ENCODE results near the gene SNX13.
"Not testable (repeated sequence)": the region's sequence is repeated elsewhere in the genome, so short reads cannot be mapped to it uniquely, and the experiment has no call there.

The SNX13 gene

DNA sequence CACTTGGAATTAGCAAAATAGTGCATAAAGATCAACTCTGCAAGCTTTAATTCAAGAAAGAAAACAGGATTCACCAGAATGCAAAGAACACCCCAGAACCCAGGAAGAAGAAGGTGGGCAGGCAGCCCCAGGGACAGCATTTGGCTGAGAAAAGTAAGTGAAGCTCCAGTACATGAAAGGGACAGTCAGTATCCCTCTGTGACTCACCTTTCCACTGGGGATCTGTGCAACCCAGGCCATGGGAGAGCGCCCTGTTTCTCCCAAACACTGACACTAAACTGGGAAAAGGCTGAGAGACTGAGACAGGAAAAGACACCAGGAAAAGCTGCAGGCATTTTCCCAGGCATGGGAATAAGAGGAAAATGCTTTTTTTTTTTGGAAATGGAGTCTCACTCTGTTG is 28.2 kb downstream of the SNX13 start:
- DNase-seq = no peak

GRCh38 chr7:17910377-17910776 is 29.9 kb downstream of the SNX13 start:
- no peak for DNase-seq

- not testable (repeated sequence) for DNase-seq
Observed at GRCh38 chr7:17909310-17909709, 31.0 kb downstream of the SNX13 start.

DNA sequence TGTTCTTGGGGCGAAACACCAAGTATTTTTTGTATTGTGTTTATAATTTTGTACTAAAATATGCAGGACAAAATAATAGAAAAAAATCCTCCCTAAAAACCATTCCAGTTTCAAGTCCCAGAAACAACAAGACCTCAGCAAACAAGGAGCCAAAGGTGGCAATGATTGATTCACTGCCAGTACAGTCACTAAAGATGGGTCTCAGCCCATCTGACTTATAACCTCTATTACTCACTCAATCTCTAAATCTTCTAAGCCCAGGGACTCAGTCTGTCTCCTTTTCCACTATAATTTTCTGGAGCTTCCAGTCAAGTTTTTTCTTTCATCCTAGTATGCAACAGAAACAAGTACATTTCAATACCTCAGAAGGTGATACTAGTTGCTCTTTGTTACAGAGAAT is 33.3 kb downstream of the SNX13 start:
- DNase-seq = no peak

- no peak for DNase-seq
Observed at GRCh38 chr7:17903337-17903736, 37.0 kb downstream of the SNX13 start.

DNA sequence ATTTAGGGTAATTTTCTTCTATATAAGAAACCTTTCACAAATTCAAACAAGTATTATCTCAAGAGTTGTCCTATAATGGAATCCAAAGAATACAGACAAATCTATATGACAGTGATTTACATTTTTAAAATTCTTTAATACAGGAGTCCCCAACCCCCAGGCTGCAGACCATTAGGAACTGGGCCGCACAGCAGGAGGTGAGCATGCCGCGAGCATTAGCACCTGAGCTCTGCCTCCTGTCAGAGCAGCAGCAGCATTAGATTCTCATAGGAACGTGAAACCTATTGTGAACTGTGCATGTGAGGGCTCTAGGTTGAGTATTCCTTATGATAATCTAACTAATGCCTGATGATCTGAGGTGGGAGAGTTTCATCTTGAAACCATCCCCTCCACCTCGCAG is 37.7 kb downstream of the SNX13 start:
- no peak for DNase-seq

GRCh38 chr7:17900464-17900863 is 39.8 kb downstream of the SNX13 start:
- no peak for DNase-seq

DNA sequence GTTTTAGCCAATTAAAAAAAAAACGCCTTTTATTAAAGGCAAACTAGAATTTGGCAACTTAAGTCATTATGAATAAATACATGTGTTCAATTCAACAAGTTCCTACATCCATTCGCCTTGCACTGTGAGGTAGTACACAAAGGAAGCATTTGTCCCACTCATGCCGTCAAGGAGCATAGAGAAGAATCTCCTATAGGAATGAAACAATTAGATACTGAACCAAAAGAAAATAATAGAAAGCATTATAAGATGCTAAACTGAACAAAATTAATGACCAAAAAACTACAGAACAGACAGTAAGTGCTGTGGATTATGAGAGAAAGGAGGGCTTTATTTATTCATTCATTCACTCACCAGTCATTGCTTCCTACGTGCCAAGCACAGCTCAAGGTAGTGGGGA is 42.2 kb downstream of the SNX13 start:
- DNase-seq = no peak

GRCh38 chr7:17887286-17887685 is 53.0 kb downstream of the SNX13 start:
- no peak for DNase-seq

DNA sequence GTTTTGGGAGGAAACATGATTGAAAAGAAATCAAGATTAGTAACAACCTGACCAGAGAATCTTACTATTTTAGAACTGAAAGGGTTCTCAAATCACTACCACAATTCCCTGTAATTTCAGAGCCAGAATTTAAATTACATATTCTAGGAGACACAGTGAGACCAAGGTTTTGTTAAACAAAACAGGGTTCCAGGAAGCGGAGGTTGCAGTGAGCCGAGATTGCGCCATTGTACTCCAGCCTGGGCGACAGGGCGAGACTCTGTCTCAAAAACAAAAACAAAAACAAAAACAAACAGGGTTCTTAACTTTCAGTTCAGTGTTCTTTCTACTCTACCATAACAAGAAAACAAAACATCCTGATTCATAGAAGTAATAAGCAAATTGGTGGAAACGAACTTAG is 57.6 kb downstream of the SNX13 start:
- DNase-seq = no peak

DNA sequence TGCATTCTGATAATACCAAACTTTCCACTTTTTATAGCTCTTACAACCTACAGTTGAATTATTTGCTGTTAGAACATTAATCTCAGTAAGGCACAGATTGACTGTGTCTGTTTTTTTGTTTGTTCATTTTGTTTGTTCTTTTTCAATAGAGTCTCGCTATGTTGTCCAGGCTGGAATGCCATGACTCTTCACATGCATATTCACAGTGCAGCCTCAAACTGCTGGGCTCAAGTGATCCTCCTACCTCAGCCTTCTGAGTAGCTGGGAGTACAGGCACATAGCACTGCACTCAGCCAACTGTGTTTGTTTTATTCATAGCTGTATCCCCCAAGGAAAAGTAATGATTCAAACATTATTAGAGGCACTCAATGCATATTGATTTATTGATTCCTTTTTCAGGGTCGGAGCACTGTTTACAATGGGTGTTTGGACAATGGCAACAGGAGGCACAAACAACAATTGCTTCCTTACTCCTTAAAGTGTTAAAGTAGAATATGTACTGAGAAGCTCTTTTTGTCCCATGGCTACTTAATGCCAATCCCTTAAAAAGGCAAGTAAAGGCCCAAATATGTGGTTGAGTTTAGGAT is 61.1 kb downstream of the SNX13 start:
- no peak for DNase-seq

DNA sequence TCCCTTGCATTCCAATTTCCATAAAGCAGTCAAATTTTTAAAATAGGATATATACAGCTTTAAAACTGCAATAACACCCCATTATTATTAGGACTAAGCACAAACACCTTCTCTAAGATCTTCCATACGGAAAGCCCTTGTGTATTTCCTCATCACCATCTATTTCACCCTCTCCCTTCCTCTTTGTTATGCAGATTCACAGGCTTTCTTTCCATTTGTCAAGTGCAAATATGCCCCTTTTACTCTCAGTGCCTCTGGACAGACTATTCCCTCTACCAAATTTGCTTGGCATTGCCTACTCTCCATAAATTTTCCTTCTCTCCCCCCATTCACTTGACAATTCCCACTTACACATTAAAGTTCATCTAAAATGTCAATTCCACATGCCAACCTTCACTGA is 61.7 kb downstream of the SNX13 start:
- no peak for DNase-seq

GRCh38 chr7:17871815-17872533 is 68.3 kb downstream of the SNX13 start:
- no peak for DNase-seq

GRCh38 chr7:17870406-17870805 is 69.9 kb downstream of the SNX13 start:
- no peak for DNase-seq

DNA sequence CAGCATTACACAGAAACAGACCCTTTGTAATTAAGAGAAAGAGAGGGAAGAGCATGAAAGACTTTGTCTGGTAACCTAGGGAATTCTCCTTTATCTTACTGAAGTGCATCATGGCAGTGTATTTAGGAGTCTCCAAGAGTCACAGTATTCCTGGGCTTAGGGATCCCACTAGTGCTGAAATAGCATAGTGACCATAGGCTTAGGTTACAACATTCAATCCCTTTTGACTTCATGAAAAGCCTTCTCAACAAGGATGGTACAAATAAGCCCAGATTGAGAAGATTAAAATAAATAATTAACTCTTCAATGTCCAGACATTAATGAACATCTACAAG is 76.5 kb downstream of the SNX13 start:
- DNase-seq = no peak

DNA sequence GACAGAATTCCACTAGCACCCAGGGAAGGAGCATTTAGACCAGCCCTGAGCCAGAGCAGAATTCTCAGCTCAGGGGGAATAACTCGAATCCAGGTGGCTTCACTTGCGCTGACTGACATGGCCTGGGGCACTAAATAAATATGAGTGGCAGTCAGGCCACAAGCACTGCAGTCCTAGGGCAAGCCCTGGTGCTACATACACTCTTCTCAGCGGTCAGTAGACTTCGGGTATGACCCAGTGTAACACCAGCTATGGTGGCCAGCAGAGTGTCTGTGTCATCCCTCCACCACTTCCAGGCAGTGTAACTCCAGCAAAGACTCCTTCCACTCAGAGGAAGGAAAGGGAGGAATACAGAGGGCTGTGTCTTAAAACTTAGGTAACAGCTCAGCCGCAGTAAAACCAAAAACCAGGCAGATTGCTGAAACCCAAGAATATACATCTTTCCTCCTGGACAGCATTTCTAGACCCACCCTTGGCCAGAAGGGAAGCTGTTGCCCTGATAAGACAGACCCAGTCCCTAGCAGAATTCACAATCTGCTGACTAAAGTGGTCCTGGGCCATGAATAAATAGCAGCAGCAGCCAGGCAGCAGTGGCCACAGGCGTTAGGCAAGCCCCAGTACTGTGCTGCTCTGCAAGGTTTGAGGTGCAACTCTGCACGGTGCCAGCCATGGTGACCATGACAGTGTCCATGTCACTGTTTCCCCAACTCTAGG is 77.0 kb downstream of the SNX13 start:
- DNase-seq = no peak

GRCh38 chr7:17856251-17856650 is 84.0 kb downstream of the SNX13 start:
- no peak for DNase-seq

- no peak for DNase-seq
Observed at GRCh38 chr7:17855202-17855601, 85.1 kb downstream of the SNX13 start.

GRCh38 chr7:17854261-17855047 is 85.8 kb downstream of the SNX13 start:
- no peak for DNase-seq

DNA sequence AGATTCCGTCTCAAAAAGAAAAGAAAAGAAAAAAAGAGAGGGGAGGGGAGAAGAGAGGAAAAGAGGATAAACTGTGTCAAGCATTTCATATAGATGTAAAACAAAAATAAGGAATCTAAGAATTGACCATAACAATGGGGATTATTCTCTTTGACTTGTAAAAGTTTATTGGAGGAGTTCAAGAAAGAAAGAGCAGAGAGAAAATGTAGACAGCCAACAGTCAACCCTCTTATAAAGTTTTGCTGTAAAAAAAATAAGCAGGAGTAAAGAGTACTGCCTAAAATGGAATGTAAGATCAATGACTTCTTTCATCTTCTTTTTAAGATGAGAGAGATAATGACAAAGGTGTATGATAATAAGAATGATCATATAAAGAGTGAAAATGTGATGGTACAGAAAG is 87.9 kb downstream of the SNX13 start:
- DNase-seq = no peak

DNA sequence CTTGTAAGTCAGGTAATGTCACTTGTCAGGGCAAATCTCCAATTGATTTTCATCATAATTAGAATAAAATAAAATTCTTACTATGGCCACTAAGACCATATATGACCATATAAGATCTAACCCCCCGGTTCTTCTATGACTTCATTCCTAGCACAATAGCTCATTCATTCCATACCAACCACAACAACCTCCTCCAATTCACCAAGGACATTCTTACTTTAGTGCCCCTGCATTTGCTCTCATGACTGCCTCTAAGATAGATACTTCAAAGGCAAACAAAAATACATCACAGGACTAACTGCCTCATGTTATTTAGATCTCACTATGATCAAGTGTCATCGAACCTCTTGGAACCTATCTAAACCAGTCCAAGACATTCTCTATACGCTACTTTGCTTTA is 90.8 kb downstream of the SNX13 start:
- no peak for DNase-seq

GRCh38 chr7:17848516-17848915 is 91.8 kb downstream of the SNX13 start:
- no peak for DNase-seq

GRCh38 chr7:17846935-17847334 is 93.4 kb downstream of the SNX13 start:
- DNase-seq = no peak

GRCh38 chr7:17845197-17845547 is 95.1 kb downstream of the SNX13 start:
- DNase-seq = no peak

Measured in DMS79 (cell line).